Neural progenitor cell (in vitro differentiated cells): ENCODE data around the gene PHLDB2.

Source experiments
- CTCF ChIP-seq: fragments of 200-600 bp; sonication (generic); IDR thresholded peaks from 2 replicates; pipeline ENCODE4 v1.5.1; 2017; ENCODE audit warnings: antibody characterized with exemption, mild to moderate bottlenecking
- EZH2 ChIP-seq: fragments of 200-600 bp; sonication (generic); IDR thresholded peaks from 2 replicates; pipeline ENCODE4 v1.6.1; 2017; ENCODE audit warnings: antibody characterized with exemption, mild to moderate bottlenecking, moderate library complexity

- TF ChIP-seq CTCF (no peak), EZH2 (no peak)
These were observed 141.9 kb downstream of the PHLDB2 start for GRCh38 chr3:112000966-112001365.
